ENCODE data around the gene INO80.

DNA sequence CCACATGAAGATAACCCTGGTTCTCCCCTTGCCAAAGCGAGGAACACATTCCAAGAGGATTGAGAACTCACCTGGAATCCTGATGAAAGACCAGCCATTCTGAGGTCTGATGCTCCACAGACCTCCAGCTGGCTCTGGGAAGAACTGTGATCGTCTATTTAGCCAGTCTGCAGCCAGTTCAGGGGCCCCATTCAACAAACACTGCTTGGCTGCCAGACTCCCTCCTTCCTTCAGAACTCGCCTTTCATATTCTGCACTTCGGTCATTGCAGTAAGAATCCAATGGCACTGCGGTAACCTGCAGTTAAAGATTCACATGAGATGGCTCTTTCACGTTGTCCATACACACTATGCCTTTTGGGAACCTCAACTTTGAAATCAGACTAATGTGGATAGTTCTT is 95.3 kb downstream of the INO80 start:
- TF ChIP-seq CTCF (IDR thresholded peaks at IDR 0.05) (no peak), POLR2A (IDR thresholded peaks at IDR 0.05) (no peak)
